Hepatocyte (in vitro differentiated cells): Measurements from ENCODE around the gene ABCA13.

Experiments
- CTCF ChIP-seq: fragments of 200-600 bp; sonication (generic); IDR thresholded peaks from 2 replicates; pipeline ENCODE4 v1.5.1; 2016; ENCODE audit warnings: antibody characterized with exemption, mild to moderate bottlenecking; ENCODE audit not compliant: poor library complexity
- EZH2 ChIP-seq: fragments of 200-600 bp; sonication (generic); IDR thresholded peaks from 2 replicates; pipeline ENCODE4 v1.6.1; 2016; ENCODE audit warnings: antibody characterized with exemption, mild to moderate bottlenecking, borderline replicate concordance
- EZH2phosphoT487 ChIP-seq: fragments of 200-600 bp; sonication (generic); IDR thresholded peaks from one replicate; pipeline ENCODE4 v1.6.1; 2018; ENCODE audit warnings: antibody characterized with exemption, mild to moderate bottlenecking, low read depth, moderate library complexity; ENCODE audit not compliant: unreplicated experiment, severe bottlenecking

- TF ChIP-seq EZH2phosphoT487 (no peak), CTCF (no peak), EZH2 (no peak)
Observed at GRCh38 chr7:48351900-48352299, 180.6 kb downstream of the ABCA13 start.
